ENCODE data around the gene STK35. TPM values are rescaled to one million over a fixed set of nuclear protein-coding genes. Genes with fewer than 3 reads are reported as not detected.

The STK35 gene
- total and polyA plus RNA-seq, 2 of the 13 experiments (the other 11 are each of a cell fraction or from before 2014, with no cell fraction given): 27.4 to 29.8 TPM

DNA sequence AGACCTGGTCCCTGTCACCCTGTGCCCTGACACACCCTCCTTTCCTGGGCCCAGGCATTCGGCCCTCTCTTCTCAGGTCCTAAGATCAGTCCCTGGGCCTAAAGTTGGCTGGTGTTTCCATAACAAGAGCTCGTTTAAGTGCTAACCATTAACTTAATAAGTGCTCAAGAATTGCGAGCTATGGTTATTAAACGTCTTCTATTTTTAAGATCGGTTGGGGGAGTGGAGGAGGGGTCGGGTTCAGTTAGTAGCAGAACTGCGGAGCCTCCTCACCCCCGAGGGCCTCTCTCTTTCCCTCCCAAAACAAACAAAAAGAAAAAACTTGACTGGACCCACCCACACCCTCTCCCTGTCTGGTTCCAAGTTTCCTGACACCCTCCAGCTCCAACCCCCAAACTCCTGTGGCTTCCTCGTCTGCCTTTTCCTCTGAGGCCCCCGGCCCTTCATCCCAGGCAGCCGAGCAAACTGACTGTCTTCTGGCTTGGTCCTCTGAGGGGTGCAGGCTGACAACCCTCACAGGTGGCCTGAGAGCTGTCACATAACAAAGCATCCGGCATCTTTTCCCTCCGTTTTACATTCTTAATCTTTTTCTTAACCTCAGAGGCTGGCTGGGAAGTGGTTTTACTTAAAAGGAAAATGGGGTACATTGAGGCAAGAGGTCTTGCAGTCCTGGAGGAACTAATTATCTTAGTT, 2.0 kb downstream of the STK35 start (continued):
- TF ChIP-seq, protein P1, sequence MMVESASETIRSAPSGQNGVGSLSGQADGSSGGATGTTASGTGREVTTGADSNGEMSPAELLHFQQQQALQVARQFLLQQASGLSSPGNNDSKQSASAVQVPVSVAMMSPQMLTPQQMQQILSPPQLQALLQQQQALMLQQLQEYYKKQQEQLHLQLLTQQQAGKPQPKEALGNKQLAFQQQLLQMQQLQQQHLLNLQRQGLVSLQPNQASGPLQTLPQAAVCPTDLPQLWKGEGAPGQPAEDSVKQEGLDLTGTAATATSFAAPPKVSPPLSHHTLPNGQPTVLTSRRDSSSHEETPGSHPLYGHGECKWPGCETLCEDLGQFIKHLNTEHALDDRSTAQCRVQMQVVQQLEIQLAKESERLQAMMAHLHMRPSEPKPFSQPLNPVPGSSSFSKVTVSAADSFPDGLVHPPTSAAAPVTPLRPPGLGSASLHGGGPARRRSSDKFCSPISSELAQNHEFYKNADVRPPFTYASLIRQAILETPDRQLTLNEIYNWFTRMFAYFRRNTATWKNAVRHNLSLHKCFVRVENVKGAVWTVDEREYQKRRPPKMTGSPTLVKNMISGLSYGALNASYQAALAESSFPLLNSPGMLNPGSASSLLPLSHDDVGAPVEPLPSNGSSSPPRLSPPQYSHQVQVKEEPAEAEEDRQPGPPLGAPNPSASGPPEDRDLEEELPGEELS (CRISPR knock-in tag; IDR thresholded peaks at IDR 0.05): peak; percentile 39; the same call in 1 of the 2 replicates
- TF ChIP-seq, protein P2, sequence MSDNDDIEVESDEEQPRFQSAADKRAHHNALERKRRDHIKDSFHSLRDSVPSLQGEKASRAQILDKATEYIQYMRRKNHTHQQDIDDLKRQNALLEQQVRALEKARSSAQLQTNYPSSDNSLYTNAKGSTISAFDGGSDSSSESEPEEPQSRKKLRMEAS (IDR thresholded peaks at IDR 0.05): no peak
- TF ChIP-seq ZNF816 (CRISPR knock-in tag; IDR thresholded peaks at IDR 0.05; ENCODE audit: borderline replicate concordance) (no peak), ZBTB38 (CRISPR knock-in tag; IDR thresholded peaks at IDR 0.05) (no peak), ZNF788 (CRISPR knock-in tag; IDR thresholded peaks at IDR 0.05; ENCODE audit: borderline replicate concordance) (no peak), CREM (IDR thresholded peaks at IDR 0.05) (no peak), CREM (CRISPR knock-in tag; IDR thresholded peaks at IDR 0.05) (no peak), POLR2AphosphoS2 (IDR thresholded peaks at IDR 0.05; ENCODE audit: low read depth, low read length) (no peak), HOXD1 (CRISPR knock-in tag; IDR thresholded peaks at IDR 0.05) (no peak; the same call in 1 of the 2 replicates), ZNF138 (CRISPR knock-in tag; IDR thresholded peaks at IDR 0.05; ENCODE audit: low read depth) (0 out of 2 replicates have a peak, but pooled peaks have one; percentile 14), SNAI1 (CRISPR knock-in tag; IDR thresholded peaks at IDR 0.05; ENCODE audit: borderline replicate concordance) (peak; percentile 24; the same call in 1 of the 2 replicates), MIER3 (CRISPR knock-in tag; IDR thresholded peaks at IDR 0.05; ENCODE audit: borderline replicate concordance) (no peak)
- TF ChIP-seq, protein P3, sequence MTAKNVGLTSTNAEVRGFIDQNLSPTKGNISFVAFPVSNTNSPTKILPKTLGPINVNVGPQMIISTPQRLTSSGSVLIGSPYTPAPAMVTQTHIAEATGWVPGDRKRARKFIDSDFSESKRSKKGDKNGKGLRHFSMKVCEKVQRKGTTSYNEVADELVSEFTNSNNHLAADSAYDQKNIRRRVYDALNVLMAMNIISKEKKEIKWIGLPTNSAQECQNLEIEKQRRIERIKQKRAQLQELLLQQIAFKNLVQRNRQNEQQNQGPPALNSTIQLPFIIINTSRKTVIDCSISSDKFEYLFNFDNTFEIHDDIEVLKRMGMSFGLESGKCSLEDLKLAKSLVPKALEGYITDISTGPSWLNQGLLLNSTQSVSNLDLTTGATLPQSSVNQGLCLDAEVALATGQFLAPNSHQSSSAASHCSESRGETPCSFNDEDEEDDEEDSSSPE (CRISPR knock-in tag; IDR thresholded peaks at IDR 0.05): no peak
- TF ChIP-seq, protein P4, sequence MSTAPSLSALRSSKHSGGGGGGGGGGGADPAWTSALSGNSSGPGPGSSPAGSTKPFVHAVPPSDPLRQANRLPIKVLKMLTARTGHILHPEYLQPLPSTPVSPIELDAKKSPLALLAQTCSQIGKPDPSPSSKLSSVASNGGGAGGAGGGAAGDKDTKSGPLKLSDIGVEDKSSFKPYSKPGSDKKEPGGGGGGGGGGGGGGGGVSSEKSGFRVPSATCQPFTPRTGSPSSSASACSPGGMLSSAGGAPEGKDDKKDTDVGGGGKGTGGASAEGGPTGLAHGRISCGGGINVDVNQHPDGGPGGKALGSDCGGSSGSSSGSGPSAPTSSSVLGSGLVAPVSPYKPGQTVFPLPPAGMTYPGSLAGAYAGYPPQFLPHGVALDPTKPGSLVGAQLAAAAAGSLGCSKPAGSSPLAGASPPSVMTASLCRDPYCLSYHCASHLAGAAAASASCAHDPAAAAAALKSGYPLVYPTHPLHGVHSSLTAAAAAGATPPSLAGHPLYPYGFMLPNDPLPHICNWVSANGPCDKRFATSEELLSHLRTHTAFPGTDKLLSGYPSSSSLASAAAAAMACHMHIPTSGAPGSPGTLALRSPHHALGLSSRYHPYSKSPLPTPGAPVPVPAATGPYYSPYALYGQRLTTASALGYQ (CRISPR knock-in tag; IDR thresholded peaks at IDR 0.05): no peak

Measured in HepG2 (cell line).